IMR-90 (cell line): ENCODE data around the gene SCYL2. TPM values are rescaled to one million over a fixed set of nuclear protein-coding genes. Genes with fewer than 3 reads are reported as not detected.

Experiments
- ATAC-seq: fragments of 200-7000 bp; cut with Tn5 transposase; 2 replicates; pipeline ENCODE4 v1.9.1; 2020; ENCODE audit warnings: low read depth, mild to moderate bottlenecking, moderate library complexity
- BruUV-seq: library from RNA; stranded (reverse); fragments of 400-500 nt; replicated peaks from 2 replicates; lab custom pipeline; 2021; lab: Mats Ljungman, UMichigan
- CTCF ChIA-PET: fragments of 300-600 bp; formaldehyde crosslinking; extraction: SDS; loops from one replicate; lab custom pipeline; 2021; ENCODE audit warnings: antibody characterized with exemption; lab: Yijun Ruan, JAX
- POLR2A ChIA-PET: fragments of 300-600 bp; sonication (Branson Sonifier 250); formaldehyde crosslinking; loops from one replicate; lab custom pipeline; 2022; ENCODE audit warnings: antibody characterized with exemption; ENCODE audit not compliant: unreplicated experiment; lab: Charles Lee
- DNase-seq: peaks from one replicate; pipeline ENCODE4 v3.0.0; 2013
- H2AFZ ChIP-seq: replicated peaks from 2 replicates; pipeline ENCODE3; 2013; ENCODE audit warnings: low read length, mild to moderate bottlenecking; ENCODE audit not compliant: poor library complexity
- H2AK5ac ChIP-seq: 2 replicates; pipeline ENCODE4 v1.6.1; 2013; ENCODE audit warnings: low read depth, low read length, inconsistent platforms
- H2AK9ac ChIP-seq: replicated peaks from 2 replicates; pipeline ENCODE3; 2013; ENCODE audit warnings: mild to moderate bottlenecking, low read depth, low read length, moderate library complexity; ENCODE audit not compliant: poor library complexity
- H2BK120ac ChIP-seq: 2 replicates; pipeline ENCODE4 v1.6.1; 2013; ENCODE audit warnings: low read depth, low read length, inconsistent platforms
- H2BK15ac ChIP-seq: 3 replicates; pipeline ENCODE4 v1.6.1; 2013; ENCODE audit warnings: low read depth, low read length, inconsistent platforms
- H2BK20ac ChIP-seq: 2 replicates; pipeline ENCODE4 v1.6.1; 2013; ENCODE audit warnings: low read depth, mild to moderate bottlenecking, inconsistent platforms, low read length, moderate library complexity
- H2BK5ac ChIP-seq: 2 replicates; pipeline ENCODE4 v1.6.1; 2013; ENCODE audit warnings: mild to moderate bottlenecking, low read depth, low read length, inconsistent platforms; ENCODE audit not compliant: poor library complexity, severe bottlenecking
- H3K14ac ChIP-seq: replicated peaks from 2 replicates; pipeline ENCODE4 v1.6.1; 2013; ENCODE audit warnings: low read depth, low read length, inconsistent platforms
- H3K18ac ChIP-seq: 2 replicates; pipeline ENCODE4 v1.6.1; 2013; ENCODE audit warnings: low read depth, low read length, control low read depth
- H3K23ac ChIP-seq: 2 replicates; pipeline ENCODE4 v1.6.1; 2013; ENCODE audit warnings: low read depth, low read length, inconsistent platforms
- H3K27ac ChIP-seq: 2 replicates; pipeline ENCODE4 v1.5.1; 2013; ENCODE audit warnings: mild to moderate bottlenecking, control low read depth, low read length; ENCODE audit not compliant: insufficient read depth
- H3K27me3 ChIP-seq: 2 replicates; pipeline ENCODE4 v1.6.1; 2013; ENCODE audit warnings: low read length; ENCODE audit not compliant: control insufficient read depth, insufficient read depth
- H3K36me3 ChIP-seq: 2 replicates; pipeline ENCODE4 v1.6.1; 2013; ENCODE audit warnings: low read length, mixed read lengths; ENCODE audit not compliant: control insufficient read depth, insufficient read depth
- H3K4ac ChIP-seq: 2 replicates; pipeline ENCODE4 v1.6.1; 2013; ENCODE audit warnings: low read depth, low read length, inconsistent platforms
- H3K4me1 ChIP-seq: 2 replicates; pipeline ENCODE4 v1.6.1; 2013; ENCODE audit warnings: low read length, mixed read lengths; ENCODE audit not compliant: control insufficient read depth, insufficient read depth
- H3K4me2 ChIP-seq: 2 replicates; pipeline ENCODE4 v1.6.1; 2013; ENCODE audit warnings: low read depth, mild to moderate bottlenecking, control low read depth, low read length, moderate library complexity
- H3K4me3 ChIP-seq: 2 replicates; pipeline ENCODE4 v1.5.1; 2013; ENCODE audit warnings: low read depth, mild to moderate bottlenecking, control low read depth, low read length, moderate library complexity; ENCODE audit not compliant: insufficient read depth
- H3K56ac ChIP-seq: 2 replicates; pipeline ENCODE4 v1.6.1; 2013; ENCODE audit warnings: low read length, inconsistent platforms; ENCODE audit not compliant: insufficient read depth; ENCODE audit errors: extremely low read depth
- H3K79me1 ChIP-seq, 2 experiments: 2 replicates each; pipeline ENCODE4 v1.6.1; 2013; ENCODE audit warnings: low read length in 2 of 2, inconsistent platforms in 1 of 2, low read depth in 1 of 2
- H3K9ac ChIP-seq: 2 replicates; pipeline ENCODE4 v1.6.1; 2013; ENCODE audit warnings: low read depth, low read length, control low read depth
- H3K9me1 ChIP-seq: 2 replicates; pipeline ENCODE4 v1.6.1; 2013; ENCODE audit warnings: low read length, inconsistent platforms; ENCODE audit not compliant: insufficient read depth
- H3K9me3 ChIP-seq: 2 replicates; pipeline ENCODE4 v1.6.1; 2013; ENCODE audit warnings: low read length; ENCODE audit not compliant: control insufficient read depth, insufficient read depth
- H4K20me1 ChIP-seq: 2 replicates; pipeline ENCODE4 v1.6.1; 2013; ENCODE audit warnings: low read length, inconsistent platforms; ENCODE audit not compliant: insufficient read depth
- H4K5ac ChIP-seq: 2 replicates; pipeline ENCODE4 v1.6.1; 2013; ENCODE audit warnings: mild to moderate bottlenecking, low read depth, low read length, control low read depth
- H4K8ac ChIP-seq, 2 experiments: 2 replicates each; pipeline ENCODE4 v1.6.1; 2013; ENCODE audit warnings: low read depth in 2 of 2, low read length in 2 of 2, control low read depth in 1 of 2, inconsistent platforms in 1 of 2
- H4K91ac ChIP-seq: 2 replicates; pipeline ENCODE4 v1.6.1; 2013; ENCODE audit warnings: low read depth, low read length, inconsistent platforms; ENCODE audit not compliant: insufficient read depth
- MAZ ChIP-seq: IDR thresholded peaks from 2 replicates; pipeline ENCODE4 v1.6.1; 2012; ENCODE audit warnings: low read depth, mild to moderate bottlenecking, low read length, improper control_type of control experiment, moderate library complexity, borderline replicate concordance
- RAD21 ChIP-seq: IDR thresholded peaks from 2 replicates; pipeline ENCODE4 v1.6.1; 2012; ENCODE audit warnings: low read length, improper control_type of control experiment
- RFX5 ChIP-seq: IDR thresholded peaks from 2 replicates; pipeline ENCODE4 v1.8.0; 2012; ENCODE audit warnings: low read depth, mild to moderate bottlenecking, low read length, moderate library complexity
- WGBS, 2 experiments: methylation state at CpG; one replicate each; pipeline versions ENCODE4 v1.1.5 to v1.1.7; 2013; ENCODE audit warnings: missing lambda C conversion rate in 2 of 2; ENCODE audit not compliant: insufficient read length in 1 of 2; ENCODE audit errors: extremely low coverage in 2 of 2; 5-methylcytosine and 5-hydroxymethylcytosine counted together
- dilution Hi-C: fragments of 300-500 bp; cut with HindIII; formaldehyde crosslinking; loops from one replicate; pipeline ENCODE4 v1.14.3; 2018; ENCODE audit warnings: low sequenced_read_pairs; ENCODE audit not compliant: unreplicated experiment
- in situ Hi-C: fragments of 300-500 bp; cut with MboI; formaldehyde crosslinking; loops from 3 replicates; pipeline ENCODE4 v1.14.3; 2019; ENCODE audit warnings: low sequenced_read_pairs, inconsistent platforms, mixed read lengths
- intact Hi-C: fragments of 100-400 bp; cut with micrococcal nuclease; formaldehyde crosslinking; loops from 2 replicates; pipeline ENCODE4 v1.10.0; 2022
- polyA plus RNA-seq, 3 experiments: library from polyadenylated mRNA; depleted of rRNA; stranded (reverse); fragments of >200 nt; gene quantifications; 2 replicates each; pipeline ENCODE4 v1.2.3, GENCODE V29; 2012; ENCODE audit warnings: low replicate concordance in 1 of 3
- total RNA-seq: library from RNA; depleted of rRNA; stranded (reverse); fragments of >200 nt; gene quantifications from 2 replicates; pipeline ENCODE4 v1.2.3, GENCODE V29; 2012
- TF ChIP-seq, protein P1 (sequence below): fragments of 150-350 bp; IDR thresholded peaks from 2 replicates; pipeline ENCODE4 v1.6.1; 2016; ENCODE audit warnings: low read depth, mild to moderate bottlenecking, low read length, moderate library complexity, borderline replicate concordance
- TF ChIP-seq, protein P2 (sequence below): conservative IDR thresholded peaks from 2 replicates; pipeline ENCODE4 v1.5.1; 2012; ENCODE audit warnings: mild to moderate bottlenecking, low read depth, low read length, improper control_type of control experiment

Gene SCYL2
- total and polyA plus RNA-seq, 2 of the 4 experiments (the other 2 are of a cell fraction): 15.3 to 52.0 TPM

DNA sequence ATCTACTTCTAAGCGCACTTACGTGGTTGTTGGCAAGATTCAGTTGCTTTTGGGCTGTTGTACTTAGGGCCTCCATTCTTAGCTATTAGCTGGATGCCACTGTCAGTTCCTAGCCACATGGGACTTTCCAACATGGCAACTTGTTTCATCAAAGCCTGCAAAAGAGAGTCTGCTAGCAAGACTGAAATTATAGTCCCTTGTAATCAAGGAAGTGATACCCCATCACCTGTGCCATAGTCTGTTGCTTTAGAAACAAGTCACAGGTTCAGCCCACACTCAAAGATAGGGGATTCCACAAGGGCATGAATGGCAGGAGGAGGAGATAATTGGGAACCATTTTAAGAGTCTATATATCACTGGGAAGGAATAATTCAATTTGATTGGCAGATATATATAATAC, 62.8 kb downstream of the SCYL2 start:
- POLR2A ChIA-PET: no interaction called here
- no peak overlapping the region for H2AK9ac ChIP-seq

More for the DNA sequence above, 62.8 kb downstream of the SCYL2 start:
- CTCF ChIA-PET: no interaction called here
- Histone ChIP-seq H3K18ac (no peak overlapping the region), H2BK5ac (no peak overlapping the region), H2BK20ac (no peak overlapping the region), H3K27ac (no peak overlapping the region), H3K27me3 (no peaks in the 10 kb centered on the region), H3K14ac (no peak overlapping the region), H3K4me1 (peaks cover 7% of the 10 kb centered on the region), H3K79me1 (no peaks in the 10 kb centered on the region; a peak in 1 of 4 replicates), H2AFZ (no peak overlapping the region), H4K8ac (no peak overlapping the region), H3K23ac (no peak overlapping the region), H2AK5ac (no peak overlapping the region), H3K9me1 (0 out of 2 replicates have a peak, but pooled peaks cover 6% of the 10 kb centered on the region), H2BK15ac (no peak overlapping the region), H2BK120ac (no peak overlapping the region), H3K4me3 (no peak overlapping the region), H3K4ac (no peak overlapping the region), H3K36me3 (peaks cover 19% of the 10 kb centered on the region), H4K20me1 (no peaks in the 10 kb centered on the region), H3K9me3 (no peaks in the 10 kb centered on the region), H3K4me2 (no peak overlapping the region), H4K91ac (no peak overlapping the region), H3K9ac (no peak overlapping the region), H3K56ac (no peak overlapping the region), H4K5ac (no peak overlapping the region)
- dilution Hi-C loops (no loop called here), in situ Hi-C loops (no loop called here), intact Hi-C loops (loop anchor here (5.0 to 10.0 kb wide), 2 partner anchors 62 to 275 kb away; partner anchors contain the start of genes DEPDC4 and SCYL2)
- no peak for TF ChIP-seq MAZ
- TF ChIP-seq, protein P1, sequence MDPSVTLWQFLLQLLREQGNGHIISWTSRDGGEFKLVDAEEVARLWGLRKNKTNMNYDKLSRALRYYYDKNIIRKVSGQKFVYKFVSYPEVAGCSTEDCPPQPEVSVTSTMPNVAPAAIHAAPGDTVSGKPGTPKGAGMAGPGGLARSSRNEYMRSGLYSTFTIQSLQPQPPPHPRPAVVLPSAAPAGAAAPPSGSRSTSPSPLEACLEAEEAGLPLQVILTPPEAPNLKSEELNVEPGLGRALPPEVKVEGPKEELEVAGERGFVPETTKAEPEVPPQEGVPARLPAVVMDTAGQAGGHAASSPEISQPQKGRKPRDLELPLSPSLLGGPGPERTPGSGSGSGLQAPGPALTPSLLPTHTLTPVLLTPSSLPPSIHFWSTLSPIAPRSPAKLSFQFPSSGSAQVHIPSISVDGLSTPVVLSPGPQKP: no peak
- no peak for TF ChIP-seq RFX5
- TF ChIP-seq, protein P2, sequence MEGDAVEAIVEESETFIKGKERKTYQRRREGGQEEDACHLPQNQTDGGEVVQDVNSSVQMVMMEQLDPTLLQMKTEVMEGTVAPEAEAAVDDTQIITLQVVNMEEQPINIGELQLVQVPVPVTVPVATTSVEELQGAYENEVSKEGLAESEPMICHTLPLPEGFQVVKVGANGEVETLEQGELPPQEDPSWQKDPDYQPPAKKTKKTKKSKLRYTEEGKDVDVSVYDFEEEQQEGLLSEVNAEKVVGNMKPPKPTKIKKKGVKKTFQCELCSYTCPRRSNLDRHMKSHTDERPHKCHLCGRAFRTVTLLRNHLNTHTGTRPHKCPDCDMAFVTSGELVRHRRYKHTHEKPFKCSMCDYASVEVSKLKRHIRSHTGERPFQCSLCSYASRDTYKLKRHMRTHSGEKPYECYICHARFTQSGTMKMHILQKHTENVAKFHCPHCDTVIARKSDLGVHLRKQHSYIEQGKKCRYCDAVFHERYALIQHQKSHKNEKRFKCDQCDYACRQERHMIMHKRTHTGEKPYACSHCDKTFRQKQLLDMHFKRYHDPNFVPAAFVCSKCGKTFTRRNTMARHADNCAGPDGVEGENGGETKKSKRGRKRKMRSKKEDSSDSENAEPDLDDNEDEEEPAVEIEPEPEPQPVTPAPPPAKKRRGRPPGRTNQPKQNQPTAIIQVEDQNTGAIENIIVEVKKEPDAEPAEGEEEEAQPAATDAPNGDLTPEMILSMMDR: no peak
- TF ChIP-seq RAD21: no peak
- BruUV-seq: TSS peak; percentile 8
- DNase-seq (no peak), ATAC-seq (no peak)
- 100% methylated on average over 2 of the region's 2 CpGs; no CpG with 5 or more reads in 1 of the 2 experiments for WGBS, 2 experiments
